SJSA1 (cell line): ENCODE data around the gene EPB41L4A. TPM values are rescaled to one million over a fixed set of nuclear protein-coding genes. Genes with fewer than 3 reads are reported as not detected.
"Not testable (repeated sequence)": the region's sequence is repeated elsewhere in the genome, so short reads cannot be mapped to it uniquely, and the experiment has no call there.

Experiments used
- DNase-seq, 2 experiments: peaks; one replicate each; pipeline ENCODE4 v3.0.0-alpha.2; 2015 to 2020; ENCODE audit warnings: low spot score in 2 of 2, low read depth in 1 of 2
- H3K27ac ChIP-seq: fragments of 250-450 bp; sonication (Bioruptor Pico); 2 replicates; pipeline ENCODE4 v1.5.1; 2020; ENCODE audit warnings: mild to moderate bottlenecking, moderate library complexity
- H3K27me3 ChIP-seq: fragments of 250-450 bp; sonication (Bioruptor Pico); replicated peaks from 2 replicates; pipeline ENCODE4 v1.5.1; 2020; ENCODE audit warnings: mild to moderate bottlenecking, moderate library complexity
- H3K36me3 ChIP-seq: fragments of 250-450 bp; sonication (Bioruptor Pico); 2 replicates; pipeline ENCODE4 v1.5.1; 2020; ENCODE audit warnings: mild to moderate bottlenecking
- H3K4me1 ChIP-seq: fragments of 250-450 bp; sonication (Bioruptor Pico); replicated peaks from 2 replicates; pipeline ENCODE4 v1.6.1; 2021; ENCODE audit warnings: mild to moderate bottlenecking
- H3K4me3 ChIP-seq: fragments of 250-450 bp; sonication (Bioruptor Pico); 2 replicates; pipeline ENCODE4 v1.5.1; 2020; ENCODE audit warnings: mild to moderate bottlenecking
- H3K9me3 ChIP-seq: fragments of 250-450 bp; sonication (Bioruptor Pico); replicated peaks from 2 replicates; pipeline ENCODE4 v1.5.1; 2020; ENCODE audit warnings: mild to moderate bottlenecking
- total RNA-seq: library from RNA; depleted of rRNA; stranded (reverse); fragments of >200 nt; shearing (Covaris generic); gene quantifications from 2 replicates; pipeline ENCODE4 v1.2.3, GENCODE V29; 2014

The EPB41L4A gene
- total RNA-seq, 1 experiment from 2014 or later: 0.11 TPM

DNA sequence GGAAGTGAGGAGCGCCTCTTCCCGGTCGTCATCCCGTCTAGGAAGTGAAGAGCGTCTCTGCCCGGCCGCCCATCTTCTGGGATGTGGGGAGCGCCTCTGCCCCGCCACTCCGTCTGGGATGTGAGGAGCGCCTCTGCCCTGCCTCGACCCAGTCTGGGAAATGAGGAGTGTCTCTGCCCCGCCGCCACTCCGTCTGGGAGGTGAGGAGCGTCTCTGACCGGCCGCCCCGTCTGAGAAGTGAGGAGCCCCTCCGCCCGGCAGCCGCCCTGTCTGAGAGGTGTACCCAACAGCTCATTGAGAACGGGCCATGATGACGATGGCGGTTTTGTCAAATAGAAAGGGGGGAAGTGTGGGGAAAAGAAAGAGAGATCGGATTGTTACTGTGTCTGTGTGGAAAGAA is 58.3 kb downstream of the EPB41L4A start:
- H3K36me3 ChIP-seq, H3K27ac ChIP-seq, H3K9me3 ChIP-seq, H3K27me3 ChIP-seq, DNase-seq, H3K4me3 ChIP-seq, H3K4me1 ChIP-seq: not testable (repeated sequence)

DNA sequence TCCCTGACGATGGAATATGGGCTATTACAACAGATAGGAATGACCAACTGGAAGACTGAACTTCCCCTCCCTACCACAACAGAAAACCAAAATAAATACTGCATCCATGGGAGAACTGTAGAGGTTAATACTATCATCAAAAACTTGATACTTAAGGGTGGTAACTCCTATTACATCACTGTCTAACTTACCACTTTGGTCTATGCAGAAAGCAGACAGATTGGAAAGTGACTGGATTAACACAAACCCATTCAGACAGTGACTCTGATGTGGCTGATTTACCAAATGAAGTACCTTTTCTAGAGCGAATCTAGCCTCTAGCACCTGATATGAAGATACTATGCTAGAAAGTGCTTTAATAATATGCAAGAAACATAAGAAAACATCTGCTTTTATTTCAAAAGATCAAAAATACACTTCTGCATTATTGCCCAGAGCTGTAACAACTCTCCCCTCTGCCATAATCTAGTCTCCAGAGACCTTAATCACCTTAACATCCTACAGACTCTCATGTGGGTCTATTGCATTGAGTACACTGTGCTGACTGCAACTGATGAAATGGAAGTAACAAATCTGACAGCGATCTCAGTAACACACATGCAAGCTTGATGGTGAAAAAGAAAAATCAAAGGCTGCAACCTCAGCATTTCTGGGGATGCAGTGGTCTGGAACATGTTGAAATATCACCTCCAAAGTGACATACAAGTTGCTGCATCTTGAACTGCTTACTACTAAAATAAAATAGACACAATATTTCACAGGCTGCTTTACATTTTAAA is 62.7 kb downstream of the EPB41L4A start:
- H3K4me1 ChIP-seq: no peaks in the 10 kb centered on the region
- no peaks in the 10 kb centered on the region for H3K9me3 ChIP-seq
- H3K36me3 ChIP-seq: no peaks in the 10 kb centered on the region
- no peak for DNase-seq
- H3K27me3 ChIP-seq: peaks cover 3% of the 10 kb centered on the region; the same call in 1 of the 2 replicates
- no peak overlapping the region for H3K4me3 ChIP-seq
- no peak overlapping the region for H3K27ac ChIP-seq

DNA sequence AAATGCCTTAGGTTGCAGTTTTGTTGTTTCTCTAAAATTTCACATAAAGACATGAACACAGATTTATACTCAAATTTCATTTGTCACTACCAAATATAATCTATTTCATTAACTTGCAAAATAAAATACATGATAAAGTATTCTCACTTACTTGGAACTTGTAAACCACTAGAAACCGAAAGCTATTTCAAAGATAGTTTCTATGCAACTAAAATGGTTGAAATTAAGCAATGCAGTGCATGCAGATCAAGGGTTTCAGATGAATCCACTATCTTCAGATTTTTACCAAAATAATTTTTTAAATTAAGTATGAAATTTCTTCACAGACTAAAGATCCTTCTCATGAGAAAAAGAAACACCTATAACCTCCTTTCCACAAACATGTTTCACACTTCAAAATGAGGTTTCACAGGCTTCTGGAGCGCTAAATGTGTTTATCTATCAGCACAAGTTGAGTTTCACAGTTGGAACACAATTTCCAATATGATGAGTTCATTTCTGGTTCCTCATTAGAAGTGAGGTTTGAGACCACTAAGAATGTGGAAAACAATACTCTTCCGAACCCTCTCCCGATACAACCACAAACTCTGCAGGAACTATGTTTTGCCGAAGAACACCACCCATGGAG is 63.9 kb downstream of the EPB41L4A start:
- no peak for DNase-seq
- Histone ChIP-seq H3K4me3 (no peak overlapping the region), H3K36me3 (no peaks in the 10 kb centered on the region)

DNA sequence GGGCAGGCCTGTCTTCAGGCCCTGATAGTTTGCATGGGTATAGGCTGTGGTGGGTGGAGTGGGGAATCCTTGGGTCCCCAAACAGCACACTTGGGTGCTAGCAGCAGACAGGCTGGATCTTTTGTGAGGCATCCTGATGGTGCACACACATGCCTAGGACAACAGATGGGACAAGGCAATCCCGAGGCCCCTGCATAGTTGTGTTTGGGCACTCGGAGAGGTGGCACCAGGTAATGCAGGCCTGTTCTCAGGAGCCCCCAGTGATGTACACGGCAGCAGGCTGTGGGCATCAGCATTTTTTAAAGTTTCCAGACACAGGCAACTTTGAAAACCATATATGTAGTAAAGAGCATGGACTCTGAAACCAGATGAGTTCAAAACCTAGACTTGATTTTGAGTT is 65.4 kb downstream of the EPB41L4A start:
- Histone ChIP-seq H3K27me3 (peaks cover 3% of the 10 kb centered on the region), H3K4me1 (no peaks in the 10 kb centered on the region), H3K27ac (no peak overlapping the region), H3K36me3 (no peaks in the 10 kb centered on the region), H3K4me3 (no peak overlapping the region), H3K9me3 (no peaks in the 10 kb centered on the region)
- DNase-seq: no peak

More for the DNA sequence above, 63.9 kb downstream of the EPB41L4A start:
- H3K27ac ChIP-seq: no peak overlapping the region
- H3K9me3 ChIP-seq: no peaks in the 10 kb centered on the region
- H3K4me1 ChIP-seq: no peaks in the 10 kb centered on the region
- peaks cover 3% of the 10 kb centered on the region for H3K27me3 ChIP-seq

DNA sequence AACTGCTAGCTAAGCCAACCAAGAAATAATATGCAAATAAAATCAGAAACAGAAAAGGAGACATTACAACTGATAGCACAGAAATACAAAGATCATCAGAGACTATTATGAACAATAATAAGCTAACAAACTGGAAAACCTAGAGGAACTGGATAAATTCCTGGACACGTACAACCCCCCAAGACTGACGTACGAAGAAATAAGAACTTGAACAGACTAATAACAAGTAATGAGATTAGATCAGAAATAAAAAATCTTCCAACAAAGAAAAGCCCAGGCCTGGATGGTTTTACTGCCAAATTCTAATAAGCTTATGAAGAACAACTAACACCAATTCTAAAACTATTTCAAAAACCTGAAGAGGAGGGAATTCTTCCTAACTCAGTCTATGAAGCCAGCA is 67.9 kb downstream of the EPB41L4A start:
- Histone ChIP-seq H3K27ac (no peak overlapping the region), H3K27me3 (peaks cover 3% of the 10 kb centered on the region), H3K36me3 (no peaks in the 10 kb centered on the region), H3K4me1 (no peaks in the 10 kb centered on the region), H3K4me3 (no peak overlapping the region), H3K9me3 (no peaks in the 10 kb centered on the region)
- no peak for DNase-seq

DNA sequence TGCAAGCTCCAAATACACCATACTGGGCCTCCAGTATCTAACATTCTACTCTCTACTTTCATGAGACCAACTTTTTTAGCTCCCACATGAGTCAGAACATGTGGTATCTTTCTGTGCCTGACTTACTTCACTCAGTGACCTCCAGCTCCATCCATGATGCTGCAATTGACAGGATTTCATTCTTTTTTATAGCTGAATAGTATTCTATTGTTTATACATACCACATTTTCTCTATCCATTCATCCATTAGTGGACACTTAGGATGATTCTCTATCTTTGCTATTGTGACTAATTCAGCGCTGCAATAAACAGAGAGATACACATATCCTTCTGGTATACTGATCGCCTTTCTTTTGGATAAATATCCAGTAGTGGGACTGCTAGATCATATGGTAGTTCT is 68.5 kb downstream of the EPB41L4A start:
- Histone ChIP-seq H3K9me3 (no peaks in the 10 kb centered on the region), H3K4me3 (no peak overlapping the region), H3K27ac (no peak overlapping the region), H3K4me1 (no peaks in the 10 kb centered on the region), H3K27me3 (peaks cover 3% of the 10 kb centered on the region; the same call in 1 of the 2 replicates), H3K36me3 (no peaks in the 10 kb centered on the region)
- no peak for DNase-seq

DNA sequence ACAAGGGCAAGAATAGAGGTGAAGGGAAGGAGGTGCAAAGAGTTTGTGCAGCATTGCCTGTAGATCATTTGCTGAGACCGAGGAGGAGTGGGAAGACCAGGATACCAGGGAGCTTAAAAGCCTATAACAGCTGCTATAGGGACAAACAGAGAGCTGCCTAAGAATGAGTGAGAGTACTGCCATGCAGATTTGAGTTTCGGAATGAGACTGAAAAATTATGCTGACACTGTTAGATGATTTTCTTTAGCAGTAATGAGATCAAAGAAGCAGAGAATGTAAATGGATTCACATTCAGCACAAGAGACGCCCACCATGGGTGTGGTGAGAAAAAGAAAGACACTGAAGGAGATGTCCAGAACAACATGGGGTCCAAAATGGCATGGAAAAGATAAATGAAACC is 69.7 kb downstream of the EPB41L4A start:
- Histone ChIP-seq H3K4me3 (no peak overlapping the region), H3K9me3 (no peaks in the 10 kb centered on the region), H3K36me3 (no peaks in the 10 kb centered on the region), H3K4me1 (no peaks in the 10 kb centered on the region), H3K27ac (no peak overlapping the region), H3K27me3 (peaks cover 3% of the 10 kb centered on the region; the same call in 1 of the 2 replicates)
- no peak for DNase-seq

DNA sequence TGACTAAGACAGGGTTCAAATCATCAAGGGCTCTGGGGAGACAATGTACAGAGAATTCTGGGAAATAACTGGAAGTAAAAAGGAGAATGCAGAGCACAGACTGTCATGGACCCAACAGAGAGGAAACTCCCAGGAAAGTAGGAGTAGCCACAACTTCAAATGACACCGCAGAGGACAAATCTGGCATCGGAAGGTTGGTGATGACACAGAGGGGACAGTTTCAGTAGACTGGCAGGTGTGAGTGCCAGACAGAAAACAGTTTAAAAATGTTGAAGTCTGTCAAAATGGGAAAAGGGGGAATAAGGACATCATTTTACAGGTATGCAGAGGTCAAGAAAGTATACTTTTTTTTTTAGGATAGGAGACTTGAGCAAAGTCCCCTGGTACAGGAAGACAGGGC is 70.2 kb downstream of the EPB41L4A start:
- Histone ChIP-seq H3K9me3 (no peaks in the 10 kb centered on the region), H3K27ac (no peak overlapping the region), H3K4me1 (no peaks in the 10 kb centered on the region), H3K27me3 (peaks cover 3% of the 10 kb centered on the region; the same call in 1 of the 2 replicates), H3K4me3 (no peak overlapping the region), H3K36me3 (no peaks in the 10 kb centered on the region)
- DNase-seq: no peak

DNA sequence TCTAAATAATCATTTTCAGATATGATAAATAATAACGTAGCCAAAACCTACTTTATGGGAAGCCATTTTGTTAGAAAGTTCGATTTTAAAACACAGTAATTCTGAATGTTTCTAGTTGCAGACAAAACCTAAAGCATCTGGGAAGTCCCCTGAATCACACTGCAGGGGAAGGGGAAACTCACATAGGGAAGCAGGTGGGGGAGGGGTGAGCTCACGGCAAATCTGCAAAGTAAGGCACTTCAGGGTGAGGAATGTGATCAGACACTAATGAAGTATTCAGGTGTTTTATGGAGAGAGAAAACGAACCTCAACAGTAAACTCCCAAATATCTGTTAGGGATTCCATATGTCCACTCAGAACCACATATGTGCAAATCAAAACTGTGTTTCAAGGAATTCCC is 70.7 kb downstream of the EPB41L4A start:
- H3K4me1 ChIP-seq: no peaks in the 10 kb centered on the region
- H3K4me3 ChIP-seq: no peak overlapping the region
- no peak for DNase-seq
- peaks cover 3% of the 10 kb centered on the region; the same call in 1 of the 2 replicates for H3K27me3 ChIP-seq
- H3K36me3 ChIP-seq: no peaks in the 10 kb centered on the region
- no peaks in the 10 kb centered on the region for H3K9me3 ChIP-seq
- H3K27ac ChIP-seq: no peak overlapping the region

DNA sequence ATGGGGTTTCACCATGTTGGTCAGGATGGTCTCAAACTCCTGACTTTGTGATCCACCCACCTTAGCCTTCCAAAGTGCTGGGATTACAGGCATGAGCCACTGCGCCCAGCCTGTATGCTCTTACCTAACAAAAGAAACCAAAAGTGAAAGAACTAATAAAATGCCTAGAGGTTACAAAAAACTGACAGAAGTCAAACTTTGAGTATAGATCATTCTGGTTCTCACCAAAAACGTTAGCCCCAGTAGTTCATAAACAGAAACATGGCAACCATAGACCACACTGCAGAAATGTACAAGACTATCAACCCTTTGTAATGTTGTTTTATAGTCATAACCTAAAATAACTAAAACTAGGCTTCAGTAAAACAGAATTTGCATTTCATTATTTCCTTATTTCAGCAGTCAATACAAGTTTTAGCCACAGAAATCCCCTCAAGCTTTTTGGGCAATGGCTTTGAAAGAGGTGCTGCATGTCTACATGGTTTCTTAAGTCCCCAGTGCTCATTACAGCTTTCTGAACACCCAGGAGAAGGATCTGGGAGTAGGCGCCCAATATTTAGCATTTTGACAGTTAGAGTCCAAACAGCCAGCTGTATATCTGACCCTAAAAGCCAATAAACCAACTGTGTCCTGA is 72.5 kb downstream of the EPB41L4A start:
- DNase-seq: no peak
- no peaks in the 10 kb centered on the region for H3K9me3 ChIP-seq
- H3K4me3 ChIP-seq: no peak overlapping the region
- no peaks in the 10 kb centered on the region for H3K36me3 ChIP-seq
- peaks cover under 1% of the 10 kb centered on the region; the same call in 1 of the 2 replicates for H3K27me3 ChIP-seq
- H3K4me1 ChIP-seq: no peaks in the 10 kb centered on the region
- H3K27ac ChIP-seq: no peak overlapping the region

DNA sequence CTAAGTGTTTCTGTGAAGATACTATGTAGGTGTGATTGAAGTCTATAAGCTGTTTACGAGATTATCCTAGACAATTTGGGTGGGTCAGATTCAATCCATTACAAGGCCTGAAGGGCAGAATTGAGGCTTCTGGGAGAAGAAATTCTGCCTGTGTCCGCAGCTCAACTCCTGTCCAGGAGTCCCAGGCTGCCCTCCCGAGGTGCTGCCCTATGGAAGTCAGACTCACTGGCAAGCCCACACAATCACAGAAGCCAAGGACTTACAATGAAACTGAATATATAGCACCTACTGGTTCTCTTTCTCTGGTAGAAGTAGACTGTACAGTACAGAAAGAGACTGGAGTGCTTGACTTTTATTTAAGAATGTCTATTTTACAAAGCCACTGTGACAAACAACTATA is 74.5 kb downstream of the EPB41L4A start:
- no peaks in the 10 kb centered on the region for H3K4me1 ChIP-seq
- DNase-seq: no peak
- no peak overlapping the region for H3K27ac ChIP-seq
- H3K36me3 ChIP-seq: no peaks in the 10 kb centered on the region
- H3K27me3 ChIP-seq: no peaks in the 10 kb centered on the region
- H3K9me3 ChIP-seq: no peaks in the 10 kb centered on the region
- H3K4me3 ChIP-seq: no peak overlapping the region

DNA sequence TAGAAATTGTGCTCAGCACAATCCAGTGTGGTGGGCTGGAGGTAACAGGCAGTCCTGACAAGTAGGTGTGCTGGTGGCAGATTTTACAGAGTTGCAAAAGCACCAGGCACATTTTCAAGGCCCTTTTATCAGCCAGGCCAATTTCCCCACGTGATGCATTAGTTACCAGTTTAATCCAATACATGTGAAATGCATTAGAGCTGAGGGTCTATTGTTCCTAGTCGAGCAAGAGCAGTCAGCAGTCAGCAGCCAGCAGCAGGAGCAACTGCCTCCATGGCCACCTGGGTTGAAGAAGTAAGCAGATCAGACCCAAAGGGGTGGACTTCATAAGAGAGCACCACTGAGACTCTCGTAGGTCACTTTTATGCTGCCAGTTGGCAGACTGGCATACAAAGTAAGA is 76.7 kb downstream of the EPB41L4A start:
- no peak overlapping the region for H3K27ac ChIP-seq
- no peaks in the 10 kb centered on the region for H3K9me3 ChIP-seq

DNA sequence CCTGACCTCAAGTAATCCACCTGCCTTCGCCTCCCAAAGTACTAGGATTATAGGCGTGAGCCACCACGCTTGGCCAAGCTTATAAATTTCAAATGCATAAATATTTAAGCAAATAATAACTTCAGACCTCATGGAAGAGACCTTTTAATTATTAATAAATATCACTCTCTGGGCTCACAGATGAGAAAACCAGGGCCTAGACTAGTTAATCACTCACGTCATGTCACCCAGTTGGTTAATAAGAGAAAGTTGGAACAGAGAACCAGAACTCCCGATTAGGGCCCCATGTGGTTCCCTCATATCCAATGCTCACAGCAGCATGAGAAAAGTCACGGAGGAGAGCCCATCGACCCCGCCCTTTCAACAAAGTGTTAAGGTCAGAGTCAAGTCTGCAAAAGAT is 79.3 kb downstream of the EPB41L4A start:
- Histone ChIP-seq H3K27me3 (0 out of 2 replicates have a peak, but pooled peaks cover 9% of the 10 kb centered on the region), H3K4me1 (no peaks in the 10 kb centered on the region), H3K27ac (no peak overlapping the region), H3K9me3 (no peaks in the 10 kb centered on the region), H3K4me3 (no peak overlapping the region), H3K36me3 (no peaks in the 10 kb centered on the region)
- DNase-seq: no peak

More for the DNA sequence above, 76.7 kb downstream of the EPB41L4A start:
- Histone ChIP-seq H3K4me1 (no peaks in the 10 kb centered on the region), H3K27me3 (no peaks in the 10 kb centered on the region), H3K36me3 (no peaks in the 10 kb centered on the region), H3K4me3 (no peak overlapping the region)
- DNase-seq: no peak
